ENCODE measurements around the gene ASB11.

DNA sequence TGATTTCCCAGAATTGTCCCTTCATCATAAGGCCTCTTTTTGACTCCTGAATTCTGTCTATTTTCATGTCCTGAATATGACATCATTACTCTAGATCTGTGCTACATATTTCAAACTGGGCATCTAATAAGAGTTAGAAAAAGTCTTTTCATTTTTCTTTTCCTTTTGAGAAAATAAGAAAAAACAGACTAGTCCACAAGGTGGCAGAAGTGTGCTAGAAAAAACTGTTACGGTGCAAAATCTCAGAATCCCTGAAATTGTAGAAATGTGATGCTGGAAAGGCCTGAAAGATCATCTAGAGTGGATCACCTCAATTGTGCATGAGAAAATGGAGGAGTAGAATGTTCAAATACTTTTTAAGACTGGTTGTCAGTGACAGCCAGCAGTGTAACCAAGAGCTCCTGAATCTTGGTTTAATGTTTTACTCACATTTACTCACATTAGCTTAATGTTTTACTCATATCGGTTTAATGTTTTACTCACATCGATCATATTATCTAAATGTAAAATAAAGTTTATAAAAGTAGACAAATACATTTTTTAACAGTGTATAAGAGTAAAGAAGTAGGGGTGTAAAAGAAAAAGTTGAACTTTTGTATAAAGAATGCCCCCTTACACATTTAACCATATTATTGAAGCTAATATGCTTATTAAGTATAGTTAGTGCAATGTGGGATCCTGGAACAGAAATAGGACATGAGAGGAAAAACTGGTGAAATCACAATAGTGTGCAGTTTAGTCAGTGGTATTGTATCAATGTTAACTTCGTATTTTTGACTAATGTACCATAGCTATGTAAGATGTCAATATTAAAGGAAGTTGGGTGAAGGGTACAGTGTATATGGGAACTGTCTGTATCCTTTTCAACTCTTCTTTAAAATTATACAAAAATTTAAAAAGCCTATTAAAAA is 15.2 kb downstream of the ASB11 start:
- TF ChIP-seq, protein P1, sequence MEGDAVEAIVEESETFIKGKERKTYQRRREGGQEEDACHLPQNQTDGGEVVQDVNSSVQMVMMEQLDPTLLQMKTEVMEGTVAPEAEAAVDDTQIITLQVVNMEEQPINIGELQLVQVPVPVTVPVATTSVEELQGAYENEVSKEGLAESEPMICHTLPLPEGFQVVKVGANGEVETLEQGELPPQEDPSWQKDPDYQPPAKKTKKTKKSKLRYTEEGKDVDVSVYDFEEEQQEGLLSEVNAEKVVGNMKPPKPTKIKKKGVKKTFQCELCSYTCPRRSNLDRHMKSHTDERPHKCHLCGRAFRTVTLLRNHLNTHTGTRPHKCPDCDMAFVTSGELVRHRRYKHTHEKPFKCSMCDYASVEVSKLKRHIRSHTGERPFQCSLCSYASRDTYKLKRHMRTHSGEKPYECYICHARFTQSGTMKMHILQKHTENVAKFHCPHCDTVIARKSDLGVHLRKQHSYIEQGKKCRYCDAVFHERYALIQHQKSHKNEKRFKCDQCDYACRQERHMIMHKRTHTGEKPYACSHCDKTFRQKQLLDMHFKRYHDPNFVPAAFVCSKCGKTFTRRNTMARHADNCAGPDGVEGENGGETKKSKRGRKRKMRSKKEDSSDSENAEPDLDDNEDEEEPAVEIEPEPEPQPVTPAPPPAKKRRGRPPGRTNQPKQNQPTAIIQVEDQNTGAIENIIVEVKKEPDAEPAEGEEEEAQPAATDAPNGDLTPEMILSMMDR (IDR thresholded peaks at IDR 0.05) = peak; percentile 17 to 58 (median 42)
- TF ChIP-seq POLR2A (IDR thresholded peaks at IDR 0.05) = no peak
